ENCODE data around the gene MALRD1.

DNA sequence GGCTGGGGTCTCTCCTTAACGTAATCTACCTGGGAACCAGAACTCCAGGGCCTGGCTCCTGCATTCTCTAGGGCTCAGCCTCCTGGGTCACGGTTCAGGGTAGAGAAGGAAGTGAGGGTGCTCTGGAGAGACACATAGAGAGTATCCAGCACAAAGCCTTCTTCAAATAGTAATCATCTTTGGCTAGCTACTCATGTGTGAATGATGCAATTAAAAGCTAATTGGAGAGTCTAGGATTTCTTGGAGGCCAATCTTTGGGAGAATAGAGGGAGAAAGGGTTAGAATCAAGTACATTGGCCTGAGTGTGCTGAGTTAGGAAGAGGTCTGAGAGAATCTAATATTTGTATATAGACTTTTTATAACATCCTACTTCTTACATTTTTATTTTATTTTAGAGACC, 24.0 kb upstream of the MALRD1 start:
- TF ChIP-seq CTCF (IDR thresholded peaks at IDR 0.05) = no peak
- no peak for TF ChIP-seq POLR2AphosphoS5 (IDR thresholded peaks at IDR 0.05; ENCODE audit: low read depth, low read length)
- TF ChIP-seq SIN3A (IDR thresholded peaks at IDR 0.05; ENCODE audit: borderline replicate concordance, insufficient read depth, low read depth, low read length) = no peak
- TF ChIP-seq TCF7L2 (IDR thresholded peaks at IDR 0.05; ENCODE audit: low read depth, low read length) = no peak

All from Panc1 (cell line).